Measurements from ENCODE around the gene GRIK1.

Gene GRIK1

GRCh38 chr21:29583424-29583924, 356.3 kb downstream of the GRIK1 start:
- DNase-seq: no peak

GRCh38 chr21:29582855-29583254, 356.9 kb downstream of the GRIK1 start:
- DNase-seq: no peak

DNA sequence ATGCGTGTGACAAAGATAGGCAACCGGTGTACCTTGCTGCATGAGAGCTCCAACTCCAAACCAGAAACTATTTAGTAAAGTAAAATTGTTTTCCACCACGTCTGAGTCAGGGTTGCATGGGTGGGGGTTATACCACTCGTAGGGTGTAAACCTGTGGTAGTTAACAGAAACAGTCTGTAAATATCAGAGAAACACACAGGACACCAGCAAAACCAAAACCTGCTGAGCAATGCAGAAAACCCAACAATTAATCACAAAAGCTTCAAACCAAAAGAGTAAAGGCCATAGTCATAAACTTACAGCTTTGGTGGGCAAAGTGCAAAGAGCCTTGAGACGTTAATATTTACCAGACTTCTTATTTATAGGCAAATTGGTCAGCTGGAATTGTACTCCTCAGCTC, 358.4 kb downstream of the GRIK1 start:
- no peak for DNase-seq

DNA sequence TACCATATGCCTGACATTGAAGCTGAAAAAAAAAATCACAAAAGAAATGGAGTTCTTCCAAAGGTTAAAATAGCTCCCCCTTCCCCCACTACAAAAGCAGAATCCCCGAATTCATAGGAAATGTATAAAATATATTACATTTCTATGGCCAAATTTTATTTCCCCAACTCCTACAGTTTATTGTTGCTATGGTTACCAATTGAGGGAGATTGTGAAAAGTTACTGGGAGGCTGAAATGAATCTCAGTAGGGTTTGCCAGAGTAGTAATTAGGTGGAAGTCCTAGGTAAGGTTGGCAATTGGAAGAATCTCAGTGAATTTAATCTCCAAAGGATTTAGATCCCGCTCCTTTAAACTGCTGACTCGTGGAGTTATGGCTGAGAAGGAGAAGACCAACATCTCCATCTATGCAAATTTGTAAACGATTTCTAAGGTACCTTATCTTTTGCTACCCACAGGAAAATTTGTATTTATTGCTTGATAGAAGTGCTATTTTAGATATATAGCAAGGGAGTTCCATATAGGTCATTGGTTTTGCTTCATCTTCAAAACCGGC, 359.0 kb downstream of the GRIK1 start:
- DNase-seq: no peak

- no peak for DNase-seq
Observed at GRCh38 chr21:29578306-29578705, 361.5 kb downstream of the GRIK1 start.

GRCh38 chr21:29571949-29572348, 367.8 kb downstream of the GRIK1 start:
- no peak for DNase-seq

DNA sequence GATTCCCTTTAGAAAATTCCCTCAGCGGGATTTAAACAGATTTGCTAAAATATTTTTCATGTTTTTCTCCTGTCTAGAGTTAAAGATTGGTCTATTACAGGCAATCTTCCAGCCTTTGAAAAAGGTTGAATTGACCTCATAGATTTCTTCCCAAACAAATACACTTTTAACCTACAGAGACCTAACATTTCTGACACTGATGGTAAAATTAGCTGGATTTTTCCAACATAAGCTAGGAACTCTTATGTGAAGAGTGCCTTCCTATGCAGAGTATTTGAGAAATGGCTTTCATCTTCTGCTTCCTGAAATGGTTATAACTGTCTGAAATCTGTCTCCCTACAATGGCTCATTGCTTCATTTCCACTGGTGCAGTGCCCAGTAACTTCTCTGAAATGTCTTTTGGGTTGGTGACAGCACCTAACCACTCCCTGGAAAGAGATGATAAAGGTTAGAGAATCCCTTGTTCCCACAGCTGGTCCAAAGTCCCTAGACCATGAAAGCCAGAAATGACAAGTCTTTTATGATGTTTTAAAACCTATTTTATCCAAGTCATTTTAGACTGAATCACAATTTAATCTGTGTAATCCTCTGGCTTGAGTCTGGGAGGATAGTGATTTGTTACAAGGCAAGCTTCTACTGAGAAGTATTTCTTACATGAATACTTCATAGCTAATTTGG, 371.6 kb downstream of the GRIK1 start:
- DNase-seq: no peak

- DNase-seq: no peak
Observed at GRCh38 chr21:29557931-29558725, 381.7 kb downstream of the GRIK1 start.

DNA sequence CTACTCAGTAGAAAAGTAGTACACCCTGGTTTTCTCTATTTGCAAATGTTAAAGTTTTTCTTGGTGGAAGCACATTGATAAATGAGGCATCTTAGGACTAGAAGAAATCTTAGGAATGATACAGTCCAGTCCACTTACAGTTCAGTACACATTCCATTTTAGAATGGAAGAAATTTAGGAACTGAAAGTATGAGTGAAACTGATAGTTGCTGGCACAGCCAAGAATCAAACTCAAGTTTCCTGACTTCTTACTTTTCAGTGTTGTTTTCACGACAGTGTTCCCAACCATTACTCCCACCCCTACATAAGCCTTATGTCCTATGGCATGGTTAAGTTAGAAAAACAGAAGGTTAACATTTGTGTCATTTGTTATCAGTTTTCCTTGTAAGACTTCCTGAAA, 382.6 kb downstream of the GRIK1 start:
- no peak for DNase-seq

- DNase-seq: no peak
Observed at GRCh38 chr21:29555601-29556000, 384.2 kb downstream of the GRIK1 start.

GRCh38 chr21:29550205-29550604, 389.6 kb downstream of the GRIK1 start:
- no peak for DNase-seq

GRCh38 chr21:29549614-29550013, 390.2 kb downstream of the GRIK1 start:
- no peak for DNase-seq

- no peak for DNase-seq
Observed at GRCh38 chr21:29547998-29548397, 391.8 kb downstream of the GRIK1 start.

DNA sequence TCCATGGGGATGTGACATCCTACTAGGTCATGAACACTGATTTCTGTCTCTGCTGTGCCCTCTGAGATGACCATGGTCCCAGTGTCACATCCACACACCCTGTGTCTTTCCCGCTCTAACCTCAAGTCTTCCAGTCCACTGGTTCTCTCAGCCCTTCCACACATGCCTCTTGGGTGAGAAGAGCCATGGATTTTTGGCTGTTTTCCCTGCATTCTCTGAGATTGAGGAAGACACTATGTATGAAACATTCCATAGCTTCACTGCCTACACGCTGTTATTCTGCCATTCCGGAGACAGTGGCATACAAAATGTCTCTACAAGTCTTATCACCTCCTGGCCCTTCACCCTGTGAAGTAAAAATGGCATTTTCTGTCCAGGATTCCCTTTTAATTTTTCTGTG, 393.7 kb downstream of the GRIK1 start:
- DNase-seq: no peak

DNA sequence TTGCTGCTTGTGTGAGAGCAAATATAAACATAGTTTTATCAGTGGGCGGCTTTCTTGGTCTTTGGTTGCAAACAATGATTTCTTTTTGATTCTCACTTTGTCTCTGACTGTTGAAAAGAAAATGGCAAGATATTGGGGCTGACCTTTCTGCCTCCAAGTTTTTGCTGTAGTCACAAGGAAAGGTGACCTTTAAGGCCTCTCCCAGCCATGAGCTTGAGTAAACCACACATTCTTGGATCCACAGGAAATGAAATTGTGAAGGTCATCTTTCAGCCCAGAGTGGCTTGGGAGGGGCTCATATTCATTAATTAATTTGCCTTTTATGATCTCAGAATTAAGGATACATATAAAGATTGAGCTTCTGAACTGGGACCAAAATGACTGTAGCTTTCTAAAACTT, 399.5 kb downstream of the GRIK1 start:
- DNase-seq: no peak

- DNase-seq: no peak
Observed at GRCh38 chr21:29538115-29538514, 401.7 kb downstream of the GRIK1 start.

DNA sequence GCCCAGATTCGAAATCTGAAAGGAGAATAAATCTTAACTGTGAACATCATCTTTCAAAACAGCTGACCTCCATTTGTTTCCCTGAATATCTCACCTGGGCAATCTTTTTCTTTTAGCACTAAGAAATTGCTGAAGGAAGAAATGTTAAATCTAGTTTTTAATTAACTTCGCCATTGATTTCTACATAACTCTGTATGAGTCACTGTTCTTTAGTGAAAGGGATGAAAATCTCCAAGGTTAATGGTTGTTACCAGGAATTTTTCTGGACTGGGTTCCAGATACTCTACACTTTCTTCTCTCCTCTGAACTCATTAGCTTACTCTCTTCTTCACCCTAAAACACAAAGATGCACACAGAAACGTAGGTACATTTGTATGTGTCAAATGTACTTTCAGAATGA, 405.3 kb downstream of the GRIK1 start:
- DNase-seq: no peak

DNA sequence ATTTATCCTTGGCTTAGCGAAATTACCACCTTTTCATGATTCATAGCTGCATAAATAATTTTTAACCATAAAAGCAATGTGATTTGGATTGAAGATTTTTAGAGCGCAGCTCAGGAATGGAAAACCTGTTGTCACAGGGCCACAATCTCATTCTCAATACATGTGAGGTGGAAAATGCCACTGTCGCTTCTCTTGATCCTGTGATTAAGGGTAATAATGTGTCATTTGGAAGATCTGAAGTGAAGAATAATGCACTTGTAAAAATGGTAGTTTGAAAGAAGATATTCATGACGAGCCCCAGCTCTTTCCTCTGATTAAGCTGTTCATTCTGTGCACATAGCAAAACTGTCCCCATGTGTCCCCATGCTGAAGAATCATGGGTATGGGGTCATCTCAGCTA, 410.7 kb downstream of the GRIK1 start:
- DNase-seq: no peak

DNA sequence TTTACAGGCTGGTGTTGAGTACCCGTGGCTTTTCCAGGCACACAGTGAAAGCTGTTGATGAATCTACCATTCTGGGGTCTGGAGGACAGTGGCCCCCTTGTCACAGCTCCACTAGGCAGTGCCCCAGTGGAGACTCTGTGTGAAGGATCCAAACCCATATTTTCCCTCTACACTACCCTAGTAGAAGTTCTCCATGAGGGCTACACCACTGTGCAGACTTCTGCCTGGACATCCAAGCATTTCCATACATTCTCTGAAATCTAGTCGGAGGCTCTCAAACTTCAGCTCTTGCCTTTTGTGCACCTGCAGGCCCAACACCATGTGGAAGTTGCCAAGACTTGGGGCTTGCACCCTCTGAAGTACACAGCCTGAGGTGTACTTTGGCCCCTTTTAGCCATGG, 413.3 kb downstream of the GRIK1 start:
- no peak for DNase-seq

- no peak for DNase-seq
Observed at GRCh38 chr21:29524055-29524454, 415.7 kb downstream of the GRIK1 start.

GRCh38 chr21:29523646-29524045, 416.1 kb downstream of the GRIK1 start:
- no peak for DNase-seq

GRCh38 chr21:29521872-29522271, 417.9 kb downstream of the GRIK1 start:
- no peak for DNase-seq

- no peak for DNase-seq
Observed at GRCh38 chr21:29520171-29520570, 419.6 kb downstream of the GRIK1 start.

DNA sequence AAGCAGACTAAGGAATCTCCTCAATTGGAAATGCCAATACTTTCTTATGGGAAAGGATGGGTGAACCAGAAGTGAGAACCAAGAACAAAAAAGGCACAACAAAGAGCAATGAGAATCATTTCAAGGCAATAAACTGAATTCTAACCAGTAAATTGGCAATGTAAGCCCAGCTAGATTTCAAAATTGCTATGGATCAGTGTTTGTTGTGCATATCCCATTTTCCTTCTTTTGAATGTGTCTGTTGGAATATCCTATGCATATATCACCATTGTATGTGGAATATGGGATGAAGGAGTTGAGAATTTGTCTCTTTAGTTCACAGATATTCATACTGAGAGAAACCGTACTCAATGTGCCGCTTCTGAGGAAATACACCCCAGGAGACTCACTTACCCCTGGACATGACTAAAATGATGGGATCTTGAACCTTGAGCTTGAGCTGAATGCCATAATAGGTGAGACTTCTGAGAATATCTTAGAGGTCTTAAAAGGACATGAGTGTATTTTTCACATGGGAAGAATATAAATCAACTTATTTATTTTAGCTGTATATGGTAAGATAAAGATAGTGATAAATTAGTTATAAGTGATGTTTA, 425.0 kb downstream of the GRIK1 start:
- DNase-seq: no peak
